Pancreas (tissue), 10 donors: ENCODE data around the gene PAIP1. TPM values are rescaled to one million over a fixed set of nuclear protein-coding genes. Genes with fewer than 3 reads are reported as not detected.

ENCODE experiments used
- ATAC-seq, 4 donors: fragments of 200-7000 bp; cut with Tn5 transposase; one replicate each; pipeline versions ENCODE4 v1.8.0 to v1.9.1; 2020; ENCODE audit warnings: mild to moderate bottlenecking in 4 of 4, moderate library complexity in 4 of 4
- DNase-seq, 6 donors: peaks; one replicate each; pipeline ENCODE4 v3.0.0-alpha.2; 2020
- FAIRE-seq: peaks from 2 replicates; lab custom pipeline; 2012; peaks lifted over from hg19 to GRCh38; lab: Jason Lieb, UNC
- H3K27ac ChIP-seq, 4 donors: fragments of 200-600 bp; sonication (generic); 1 replicate in 3 of 4; 2 replicates in 1 of 4; pipeline versions ENCODE4 v1.5.0 to v1.8.0; 2020
- H3K27me3 ChIP-seq, 4 donors: fragments of 200-600 bp; one replicate each; pipeline ENCODE4 v1.8.0; 2021
- H3K36me3 ChIP-seq, 3 donors: fragments of 200-600 bp; sonication (generic) in 1 of 3; one replicate each; pipeline versions ENCODE4 v1.5.0 to v1.8.0; 2020 to 2021
- H3K4me1 ChIP-seq, 3 donors: fragments of 200-600 bp; one replicate each; pipeline ENCODE4 v1.8.0; 2021
- H3K4me3 ChIP-seq, 4 donors: fragments of 200-600 bp; sonication (generic) in 2 of 4; one replicate each; pipeline versions ENCODE4 v1.5.0 to v1.8.0; 2020 to 2021
- H3K9me3 ChIP-seq, 4 donors: fragments of 200-600 bp; one replicate each; pipeline ENCODE4 v1.8.0; 2021
- WGBS, 2 donors: extraction: QIAGEN DNeasy Blood & Tissue Kit; methylation state at CpG; one replicate each; pipeline ENCODE4 v1.1.7; 2013; 5-methylcytosine and 5-hydroxymethylcytosine counted together
- intact Hi-C, 3 donors: fragments of 100-400 bp; cut with DNase I; formaldehyde crosslinking; loops; one replicate each; pipeline versions ENCODE4 v1.11.1 to v1.14.2; 2022
- polyA plus RNA-seq, 2 donors: library from polyadenylated mRNA; stranded (reverse); fragments of 200-250 nt; gene quantifications; one replicate each; pipeline ENCODE4 v1.2.3, GENCODE V29; 2013
- total RNA-seq, 6 donors: library from RNA; stranded (reverse); fragmentation: NEBNext Ultra II Directional in 4 of 6; extraction: Animal tissue kit (Norgen Biotek cat#: 25700) in 4 of 6; gene quantifications; one replicate each; pipeline versions ENCODE4 v1.2.1 to v1.2.4, GENCODE V29; 2021 to 2023
- TF ChIP-seq, protein P1 (sequence below), 4 donors: fragments of 200-600 bp; sonication (generic) in 3 of 4; IDR thresholded peaks; one replicate each; pipeline versions ENCODE4 v1.5.0 to v1.8.0; 2021; ENCODE audit warnings: antibody characterized with exemption in 4 of 4
- donor health status: healthy with polysubstance abuse.
- donor health status: DM: no; HTN: no; CAD: no; lungs with moderate emphysema.
- donor health status: DM: no; HTN: no; CAD: no.
- donor health status: control.
- donor health status: control.
- donor health status: Bipolar disorder and iron deficiency.
- donor health status: DM: yes; HTN: yes; CAD: no.
- donor health status: DM: no; HTN: no; CAD: no.
- donor health status: DM: no; HTN: no; CAD: no.
- donor health status: DM: yes; HTN: yes; CAD: no.

The PAIP1 gene
- total and polyA plus RNA-seq, 8 donors, result 22.4 to 43.9 (median 30.2) TPM

DNA sequence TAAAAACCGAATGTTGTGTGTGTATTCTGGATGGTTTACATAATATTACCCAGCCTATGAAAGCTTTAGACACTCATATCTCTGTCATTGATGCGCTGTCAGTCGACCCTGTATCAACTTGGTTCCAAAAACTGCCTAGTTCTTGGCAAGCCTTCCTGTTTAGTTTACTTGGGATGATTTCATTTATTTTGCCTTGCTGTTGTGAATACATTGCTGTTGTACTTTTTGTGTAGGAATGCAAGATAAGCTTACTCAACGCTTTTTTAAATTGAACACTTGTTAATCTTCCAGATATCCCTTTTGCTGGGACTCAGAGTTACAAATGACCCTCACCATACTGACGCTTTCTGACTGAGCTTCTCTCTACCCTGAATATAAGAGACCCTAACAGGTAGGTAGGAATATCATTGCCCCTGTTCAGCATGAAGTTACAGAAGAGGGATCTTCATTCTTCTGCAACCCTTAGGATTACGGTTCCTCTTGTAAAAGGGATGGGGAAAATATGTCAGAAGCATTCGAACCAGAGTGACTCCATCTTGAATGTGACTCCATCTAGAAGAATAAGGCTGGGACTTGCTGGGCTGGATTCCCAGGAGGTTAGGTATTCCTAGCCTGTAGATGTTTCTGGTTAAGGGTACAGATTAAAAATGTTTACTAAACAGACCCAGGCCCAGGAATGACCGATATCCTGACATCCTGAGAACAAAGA is 13.7 kb upstream of the PAIP1 start:
- H3K4me1 ChIP-seq, result peaks cover 0 to 6% (median 5%) of the 10 kb centered on the region in 3 donors
- FAIRE-seq (no peak), ATAC-seq (no peak), DNase-seq (no peak)
- no peaks in the 10 kb centered on the region for H3K36me3 ChIP-seq
- peaks cover 0 to 2% (median 0%) of the 10 kb centered on the region in 4 donors for H3K9me3 ChIP-seq
- H3K4me3 ChIP-seq, result no peak overlapping the region
- H3K27me3 ChIP-seq, result no peaks in the 10 kb centered on the region
- intact Hi-C loops, result no loop called here
- 89 to 92% methylated on average over 8 of the region's 8 CpGs for WGBS, 2 donors
- H3K27ac ChIP-seq, result no peak overlapping the region
- TF ChIP-seq, protein P1, sequence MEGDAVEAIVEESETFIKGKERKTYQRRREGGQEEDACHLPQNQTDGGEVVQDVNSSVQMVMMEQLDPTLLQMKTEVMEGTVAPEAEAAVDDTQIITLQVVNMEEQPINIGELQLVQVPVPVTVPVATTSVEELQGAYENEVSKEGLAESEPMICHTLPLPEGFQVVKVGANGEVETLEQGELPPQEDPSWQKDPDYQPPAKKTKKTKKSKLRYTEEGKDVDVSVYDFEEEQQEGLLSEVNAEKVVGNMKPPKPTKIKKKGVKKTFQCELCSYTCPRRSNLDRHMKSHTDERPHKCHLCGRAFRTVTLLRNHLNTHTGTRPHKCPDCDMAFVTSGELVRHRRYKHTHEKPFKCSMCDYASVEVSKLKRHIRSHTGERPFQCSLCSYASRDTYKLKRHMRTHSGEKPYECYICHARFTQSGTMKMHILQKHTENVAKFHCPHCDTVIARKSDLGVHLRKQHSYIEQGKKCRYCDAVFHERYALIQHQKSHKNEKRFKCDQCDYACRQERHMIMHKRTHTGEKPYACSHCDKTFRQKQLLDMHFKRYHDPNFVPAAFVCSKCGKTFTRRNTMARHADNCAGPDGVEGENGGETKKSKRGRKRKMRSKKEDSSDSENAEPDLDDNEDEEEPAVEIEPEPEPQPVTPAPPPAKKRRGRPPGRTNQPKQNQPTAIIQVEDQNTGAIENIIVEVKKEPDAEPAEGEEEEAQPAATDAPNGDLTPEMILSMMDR (IDR thresholded peaks at IDR 0.05), result no peak

DNA sequence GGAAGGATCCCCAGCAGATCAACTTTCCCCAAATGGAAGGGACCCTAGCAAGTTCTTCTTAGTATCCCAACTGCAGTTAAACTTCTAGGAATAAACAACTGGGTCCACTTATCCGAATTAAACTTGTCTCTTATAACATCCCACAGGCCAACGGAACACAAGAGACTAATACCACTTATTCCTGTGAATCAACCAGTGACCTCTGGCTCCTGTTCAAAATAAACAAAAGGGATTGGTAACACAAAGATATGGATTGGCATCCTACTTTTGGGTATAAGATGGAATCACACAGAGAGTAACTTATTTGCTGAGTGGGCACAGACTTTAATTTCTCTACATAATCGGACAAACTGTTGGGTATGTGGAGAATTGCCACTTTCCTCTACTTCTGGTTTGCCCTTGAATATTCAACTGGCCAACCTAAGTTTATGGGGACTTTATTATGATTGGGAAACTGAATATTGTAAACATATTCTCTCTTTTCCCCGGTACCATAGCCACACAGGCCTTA is 12.4 kb upstream of the PAIP1 start:
- Histone ChIP-seq H3K27me3 (no peaks in the 10 kb centered on the region), H3K9me3 (peaks cover 0 to 1% (median 0%) of the 10 kb centered on the region in 4 donors), H3K27ac (no peak overlapping the region), H3K36me3 (no peaks in the 10 kb centered on the region), H3K4me3 (no peak overlapping the region), H3K4me1 (peaks cover 0 to 6% (median 5%) of the 10 kb centered on the region in 3 donors)
- TF ChIP-seq, protein P1 (IDR thresholded peaks at IDR 0.05), result no peak
- no peak for ATAC-seq
- intact Hi-C loops, result no loop called here
- no peak for DNase-seq
- WGBS, 2 donors, result 71 to 76% methylated on average over 4 of the region's 4 CpGs
- no peak for FAIRE-seq

DNA sequence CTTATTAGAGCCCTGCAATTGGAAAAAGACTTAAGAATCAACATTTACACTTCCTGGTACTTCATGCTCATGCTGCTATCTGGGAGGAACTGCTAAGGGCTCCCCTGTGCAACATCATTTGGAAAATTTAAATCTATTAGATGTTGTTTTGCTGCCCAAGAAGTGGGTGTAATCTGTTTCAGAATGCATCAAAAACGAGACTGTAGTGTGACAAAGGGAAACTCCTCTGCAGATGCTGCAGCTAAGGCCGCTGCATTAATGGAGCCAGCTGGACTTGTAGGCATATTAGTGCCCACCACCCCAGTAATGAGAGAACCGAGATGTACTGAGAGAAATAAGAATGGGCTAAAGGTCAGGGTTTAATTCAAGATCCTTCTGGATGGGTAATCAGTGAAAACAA is 11.1 kb upstream of the PAIP1 start:
- no peaks in the 10 kb centered on the region for H3K36me3 ChIP-seq
- no peak for FAIRE-seq
- no peak for ATAC-seq
- 79 to 83% methylated on average over 3 of the region's 3 CpGs for WGBS, 2 donors
- intact Hi-C loops, result no loop called here
- no peak for DNase-seq
- TF ChIP-seq, protein P1 (IDR thresholded peaks at IDR 0.05), result no peak
- H3K4me3 ChIP-seq, result no peak overlapping the region
- no peaks in the 10 kb centered on the region for H3K27me3 ChIP-seq
- no peak overlapping the region for H3K27ac ChIP-seq
- H3K9me3 ChIP-seq, result no peaks in the 10 kb centered on the region
- peaks cover 0 to 2% (median under 1%) of the 10 kb centered on the region in 3 donors for H3K4me1 ChIP-seq

DNA sequence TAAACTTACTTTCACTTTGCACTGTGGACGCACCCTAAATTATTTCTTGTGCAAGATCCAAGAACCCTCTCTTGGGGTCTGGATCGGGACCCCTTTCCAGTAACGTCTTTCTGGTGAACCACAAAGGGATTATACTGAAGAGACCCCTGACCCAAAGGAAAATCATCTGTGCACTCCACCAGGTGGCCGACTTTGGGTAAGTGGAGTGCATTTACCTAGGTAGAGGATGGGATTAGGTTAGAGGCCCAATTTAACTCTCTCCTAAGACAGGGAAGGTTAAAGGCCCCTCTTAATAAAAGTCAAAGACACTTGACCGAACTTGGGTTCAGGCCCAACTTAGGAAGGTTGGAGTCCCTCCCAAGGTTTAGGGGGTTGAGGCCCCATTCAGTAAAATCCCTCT is 8.2 kb upstream of the PAIP1 start:
- DNase-seq (no peak), ATAC-seq (no peak), FAIRE-seq (no peak)
- no peaks in the 10 kb centered on the region for H3K36me3 ChIP-seq
- no peak overlapping the region for H3K4me3 ChIP-seq
- 76 to 86% methylated on average over 5 of the region's 5 CpGs for WGBS, 2 donors
- intact Hi-C loops, result no loop called here
- H3K9me3 ChIP-seq, result no peaks in the 10 kb centered on the region
- no peaks in the 10 kb centered on the region for H3K27me3 ChIP-seq
- H3K4me1 ChIP-seq, result no peaks in the 10 kb centered on the region
- TF ChIP-seq, protein P1 (IDR thresholded peaks at IDR 0.05), result no peak
- H3K27ac ChIP-seq, result no peak overlapping the region

DNA sequence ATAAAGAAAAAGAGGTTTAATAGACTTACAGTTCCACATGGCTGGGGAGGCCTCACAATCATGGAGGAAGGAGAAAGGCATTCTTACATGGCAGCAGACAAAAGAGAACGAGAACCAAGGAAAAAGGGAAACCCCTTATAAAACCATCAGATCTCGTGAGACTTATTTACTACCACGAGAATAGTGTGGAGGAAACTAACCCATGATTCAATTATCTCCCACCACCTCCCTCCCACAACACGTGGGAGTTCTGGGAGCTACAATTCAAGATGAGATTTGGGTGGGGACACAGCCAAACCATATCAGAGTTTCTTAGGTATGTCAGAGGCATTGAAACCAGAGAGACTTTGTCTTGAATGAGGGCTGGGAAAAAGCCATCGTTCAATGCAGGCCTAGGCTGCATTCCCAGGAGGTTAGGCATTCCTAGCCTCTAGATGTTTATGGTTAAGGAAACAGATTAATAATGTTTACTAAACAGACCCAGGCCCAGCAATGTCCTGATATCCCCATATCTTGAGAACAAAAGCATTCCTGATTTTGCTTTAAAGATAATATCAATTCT is 7.5 kb upstream of the PAIP1 start:
- 64 to 68% methylated on average over 5 of the region's 5 CpGs for WGBS, 2 donors
- TF ChIP-seq, protein P1 (IDR thresholded peaks at IDR 0.05), result no peak
- Histone ChIP-seq H3K4me1 (no peaks in the 10 kb centered on the region), H3K27me3 (no peaks in the 10 kb centered on the region), H3K9me3 (no peaks in the 10 kb centered on the region), H3K4me3 (no peak overlapping the region), H3K36me3 (no peaks in the 10 kb centered on the region), H3K27ac (no peak overlapping the region)
- DNase-seq (no peak), ATAC-seq (no peak), FAIRE-seq (no peak)
- intact Hi-C loops, result no loop called here
